NCI-H1417 (cell line): ENCODE data around the gene PCSK1N.

Experiments
- DNase-seq, 3 experiments: peaks; one replicate each; lab custom pipeline; 2025; lab: John Stamatoyannopoulos, UW

PCSK1N gene

DNA sequence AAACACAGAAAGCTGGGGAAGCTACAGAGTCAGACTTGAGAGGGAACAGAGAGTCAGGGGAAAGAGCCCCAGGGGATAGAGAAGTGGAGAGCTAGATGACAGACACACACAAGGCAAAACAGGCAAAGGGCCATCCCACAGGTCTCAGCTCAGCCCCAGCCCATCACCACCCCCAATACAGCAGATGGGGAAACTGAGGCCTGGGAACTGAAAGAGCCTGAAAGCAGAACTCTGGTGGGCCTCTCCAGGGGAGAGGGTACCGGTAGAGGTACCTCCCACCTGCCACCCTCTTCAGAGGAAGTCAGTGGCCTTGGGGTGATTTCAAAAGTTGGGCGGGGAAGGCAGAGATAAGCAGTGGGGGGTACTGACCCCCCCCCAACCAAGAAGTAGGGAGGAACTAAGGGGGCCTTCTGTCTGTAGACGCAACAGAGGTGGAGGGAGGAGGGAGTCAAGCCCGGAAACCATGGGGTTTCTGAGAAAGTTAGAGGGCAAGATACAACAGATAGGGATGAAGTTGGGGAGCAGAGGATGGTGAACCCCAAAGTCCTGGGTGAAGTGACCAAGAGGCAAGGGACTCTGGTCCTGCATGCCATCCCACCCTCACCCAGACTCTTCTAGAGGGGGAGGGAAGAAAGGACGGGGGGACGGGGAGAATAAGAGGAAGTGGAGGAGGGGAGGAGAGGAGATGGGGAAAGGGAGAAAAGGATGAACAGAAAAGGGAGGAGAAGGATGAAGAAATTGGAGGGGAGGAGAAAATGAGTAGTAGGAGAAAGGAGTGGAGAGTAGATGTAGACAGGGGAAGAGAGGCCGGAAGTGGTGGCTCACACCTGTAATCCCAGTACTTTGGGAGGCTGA is 45.8 kb downstream of the PCSK1N start:
- DNase-seq: no peak

DNA sequence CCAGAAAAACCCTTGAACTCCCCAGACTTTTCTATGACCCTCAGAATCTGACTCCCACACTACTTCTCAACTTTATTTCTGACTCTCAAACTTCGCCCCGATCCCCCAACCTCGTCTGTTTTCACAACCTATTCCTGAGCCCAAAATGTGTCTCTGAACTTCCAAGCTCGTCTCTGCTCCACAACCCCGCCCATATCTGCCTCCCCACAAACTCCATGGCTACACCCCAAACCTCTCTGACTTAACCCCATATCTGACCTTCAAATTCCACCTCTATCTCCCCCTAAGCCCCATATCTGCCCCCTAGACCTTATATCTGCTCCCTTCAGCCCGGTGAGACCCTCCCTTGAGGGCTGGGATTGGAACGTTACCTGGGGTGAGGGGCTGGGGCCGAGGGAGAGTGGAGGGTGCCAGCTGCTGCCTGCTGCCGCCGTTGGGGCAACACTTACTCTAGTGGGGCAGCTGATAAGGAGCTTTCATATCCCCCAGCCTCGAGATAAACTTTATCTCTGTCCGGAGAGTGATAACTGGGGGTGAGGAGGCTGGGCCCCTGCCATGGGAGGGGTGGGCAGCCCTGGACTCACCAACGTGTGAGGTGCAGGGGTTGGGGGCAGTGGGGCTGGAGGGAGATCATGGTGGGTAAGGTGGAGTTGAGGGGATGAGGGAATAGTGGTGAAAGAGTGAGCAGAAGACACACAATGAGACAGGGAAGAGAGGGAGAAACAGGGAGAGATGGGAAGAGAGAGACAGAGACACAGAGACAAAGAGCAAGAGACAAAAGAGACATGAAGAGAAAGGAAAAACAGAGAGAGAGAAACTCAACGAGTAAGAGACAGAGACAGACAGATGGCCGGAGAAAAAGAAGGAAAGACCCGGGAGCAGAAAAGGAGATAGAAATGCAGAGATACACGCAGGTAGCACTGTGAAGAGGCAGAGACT is 47.6 kb downstream of the PCSK1N start:
- no peak for DNase-seq

- no peak for DNase-seq
Measured at GRCh38 chrX:48786825-48787504, 48.4 kb downstream of the PCSK1N start.

DNA sequence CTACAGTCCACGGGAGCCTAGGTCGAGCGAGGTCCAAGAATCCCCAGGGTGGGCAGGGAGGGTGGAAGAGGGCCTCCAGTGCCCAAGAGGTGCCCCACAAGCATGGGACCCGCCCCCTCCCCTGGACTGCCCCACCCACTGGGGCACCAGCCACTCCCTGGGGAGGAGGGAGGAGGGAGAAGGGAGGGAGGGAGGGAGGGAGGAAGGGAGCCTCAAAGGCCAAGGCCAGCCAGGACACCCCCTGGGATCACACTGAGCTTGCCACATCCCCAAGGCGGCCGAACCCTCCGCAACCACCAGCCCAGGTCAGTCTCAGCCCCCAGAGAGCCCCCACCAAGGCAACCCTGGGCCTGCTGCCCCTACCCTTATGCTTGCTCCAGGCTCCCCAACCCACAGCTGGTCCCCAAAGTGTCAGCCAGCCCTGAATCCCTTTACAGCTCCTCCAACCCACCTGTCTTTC is 49.0 kb downstream of the PCSK1N start, which contains the start of gene GATA1:
GATA1 (plus strand) TSS at position 250 of the 460 bp plus-strand sequence. CDS start 4,520 bp downstream, outside the sequence.
- DNase-seq: no peak

GRCh38 chrX:48785540-48786214 is 49.7 kb downstream of the PCSK1N start:
- no peak for DNase-seq

- no peak for DNase-seq
Measured at GRCh38 chrX:48785186-48785539, 50.2 kb downstream of the PCSK1N start.

- DNase-seq: no peak
Measured at GRCh38 chrX:48784726-48785125, 50.7 kb downstream of the PCSK1N start.

GRCh38 chrX:48782795-48783194 is 52.6 kb downstream of the PCSK1N start:
- DNase-seq: no peak

DNA sequence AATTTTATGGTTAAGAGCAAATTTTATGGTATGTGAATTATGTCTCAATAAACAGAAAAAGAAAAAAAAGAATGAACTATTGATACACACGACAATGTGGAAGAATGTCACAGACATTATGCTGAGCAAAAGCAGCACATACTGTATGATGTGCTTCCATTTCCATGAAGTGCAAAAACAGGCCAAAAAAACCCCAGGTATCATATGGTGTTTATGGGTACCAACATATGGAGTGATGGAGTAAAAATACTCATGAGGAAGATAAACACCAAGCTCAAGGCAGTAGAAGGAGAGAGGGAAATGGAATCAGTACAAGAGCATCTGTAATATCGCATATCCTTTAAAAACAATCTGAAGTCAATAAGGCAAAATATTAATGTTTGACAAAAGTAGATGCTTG is 53.2 kb downstream of the PCSK1N start:
- no peak for DNase-seq

DNA sequence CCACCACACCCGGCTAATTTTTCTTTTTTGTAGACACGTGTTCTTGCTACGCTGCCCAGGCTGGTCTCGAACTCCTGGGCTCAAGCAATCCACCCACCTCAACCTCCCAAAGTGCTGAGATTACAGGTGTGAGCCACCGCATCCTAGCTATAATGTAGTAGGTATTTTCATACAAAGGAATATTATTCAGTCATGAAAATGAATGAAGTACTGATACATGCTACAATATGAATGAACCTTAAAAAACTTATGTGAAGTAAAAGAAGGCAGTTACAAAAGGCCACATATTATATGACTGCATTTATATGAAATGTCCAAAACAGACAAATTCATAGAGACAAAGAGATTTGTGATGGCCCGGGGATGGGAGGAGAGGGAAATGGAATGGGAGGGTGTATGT is 53.7 kb downstream of the PCSK1N start:
- no peak for DNase-seq
